Body of pancreas (tissue), 4 donors: ENCODE results near the gene PTPRS.

Experiments used
- POLR2A ChIP-seq, 3 donors: fragments of 450-650 bp; IDR thresholded peaks; one replicate each; pipeline ENCODE4 v1.6.1; 2016; ENCODE audit warnings: antibody characterized with exemption in 3 of 3, mild to moderate bottlenecking in 2 of 3
- TF ChIP-seq, protein P1 (sequence below), 7 experiments: fragments of 450-650 bp in 4 of 7; fragments of 200-600 bp in 3 of 7; sonication (generic) in 3 of 7; IDR thresholded peaks; one replicate each; pipeline ENCODE4 v1.5.1; 2016 to 2019; ENCODE audit warnings: antibody characterized with exemption in 7 of 7

DNA sequence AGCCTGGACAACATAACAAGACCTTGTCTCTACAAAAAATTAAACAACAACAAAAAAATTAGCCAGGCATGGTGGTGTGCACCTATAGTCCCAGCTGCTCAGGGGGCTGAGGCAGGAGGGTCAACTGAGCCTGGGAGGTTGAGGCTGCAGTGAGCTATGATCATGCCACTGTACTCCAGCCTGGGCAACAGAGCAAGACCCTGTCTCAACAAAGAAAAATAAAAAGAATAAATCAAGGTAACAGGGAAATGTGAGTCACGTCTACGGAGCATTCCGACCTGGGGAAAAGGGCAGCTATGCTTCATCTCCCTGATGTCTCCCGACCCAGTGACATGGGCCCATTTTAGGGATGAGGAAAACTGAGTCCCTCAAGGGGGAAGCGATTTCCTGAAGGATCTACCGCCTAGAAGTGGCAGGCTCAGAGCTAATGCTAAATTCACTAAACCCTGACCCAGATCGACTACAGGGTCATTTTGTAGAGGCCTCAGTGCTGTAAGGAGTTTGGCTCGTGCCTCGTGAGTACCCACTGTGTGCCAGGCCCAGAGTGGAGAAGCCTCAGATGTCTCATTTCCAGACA, 19.5 kb downstream of the PTPRS start:
- TF ChIP-seq, protein P1, sequence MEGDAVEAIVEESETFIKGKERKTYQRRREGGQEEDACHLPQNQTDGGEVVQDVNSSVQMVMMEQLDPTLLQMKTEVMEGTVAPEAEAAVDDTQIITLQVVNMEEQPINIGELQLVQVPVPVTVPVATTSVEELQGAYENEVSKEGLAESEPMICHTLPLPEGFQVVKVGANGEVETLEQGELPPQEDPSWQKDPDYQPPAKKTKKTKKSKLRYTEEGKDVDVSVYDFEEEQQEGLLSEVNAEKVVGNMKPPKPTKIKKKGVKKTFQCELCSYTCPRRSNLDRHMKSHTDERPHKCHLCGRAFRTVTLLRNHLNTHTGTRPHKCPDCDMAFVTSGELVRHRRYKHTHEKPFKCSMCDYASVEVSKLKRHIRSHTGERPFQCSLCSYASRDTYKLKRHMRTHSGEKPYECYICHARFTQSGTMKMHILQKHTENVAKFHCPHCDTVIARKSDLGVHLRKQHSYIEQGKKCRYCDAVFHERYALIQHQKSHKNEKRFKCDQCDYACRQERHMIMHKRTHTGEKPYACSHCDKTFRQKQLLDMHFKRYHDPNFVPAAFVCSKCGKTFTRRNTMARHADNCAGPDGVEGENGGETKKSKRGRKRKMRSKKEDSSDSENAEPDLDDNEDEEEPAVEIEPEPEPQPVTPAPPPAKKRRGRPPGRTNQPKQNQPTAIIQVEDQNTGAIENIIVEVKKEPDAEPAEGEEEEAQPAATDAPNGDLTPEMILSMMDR (IDR thresholded peaks at IDR 0.05): no peak
- no peak for TF ChIP-seq POLR2A (IDR thresholded peaks at IDR 0.05)
